Spleen (tissue), 7 donors: ENCODE measurements around the gene ZNF224.

ENCODE experiments used
- CTCF ChIP-seq, 11 experiments: fragments of 200-600 bp in 7 of 11; fragments of 450-650 bp in 4 of 11; sonication (generic) in 4 of 11; IDR thresholded peaks in 8 of 11; conservative IDR thresholded peaks in 3 of 11; 1 replicate in 7 of 11; 2 replicates in 4 of 11; pipeline versions ENCODE4 v1.4.0 to v1.8.0; 2016 to 2021; ENCODE audit warnings: antibody characterized with exemption in 11 of 11, inconsistent platforms in 4 of 11, mild to moderate bottlenecking in 1 of 11
- POLR2AphosphoS5 ChIP-seq, 3 donors: sonication (generic); formaldehyde crosslinking; IDR thresholded peaks; one replicate each; pipeline ENCODE4 v1.5.1; 2017; ENCODE audit warnings: antibody characterized with exemption in 3 of 3
- donor health status: DM: no; HTN: no; CAD: no; lungs with moderate emphysema.
- donor health status: DM: no; HTN: no; CAD: no.
- donor health status: DM: no; HTN: no; CAD: no.

- TF ChIP-seq CTCF (IDR thresholded peaks at IDR 0.05 in 8 of 11, conservative IDR thresholded peaks at IDR 0.05 in 3 of 11) (no peak), POLR2AphosphoS5 (IDR thresholded peaks at IDR 0.05) (no peak)
These were observed 38.3 kb upstream of the ZNF224 start for GRCh38 chr19:44055870-44056269.
